Measurements from ENCODE around the gene RTN4IP1. TPM values are rescaled to one million over a fixed set of nuclear protein-coding genes. Genes with fewer than 3 reads are reported as not detected.

Gene RTN4IP1
- total RNA-seq, 1 donor from 2014 or later = 7.1 TPM

DNA sequence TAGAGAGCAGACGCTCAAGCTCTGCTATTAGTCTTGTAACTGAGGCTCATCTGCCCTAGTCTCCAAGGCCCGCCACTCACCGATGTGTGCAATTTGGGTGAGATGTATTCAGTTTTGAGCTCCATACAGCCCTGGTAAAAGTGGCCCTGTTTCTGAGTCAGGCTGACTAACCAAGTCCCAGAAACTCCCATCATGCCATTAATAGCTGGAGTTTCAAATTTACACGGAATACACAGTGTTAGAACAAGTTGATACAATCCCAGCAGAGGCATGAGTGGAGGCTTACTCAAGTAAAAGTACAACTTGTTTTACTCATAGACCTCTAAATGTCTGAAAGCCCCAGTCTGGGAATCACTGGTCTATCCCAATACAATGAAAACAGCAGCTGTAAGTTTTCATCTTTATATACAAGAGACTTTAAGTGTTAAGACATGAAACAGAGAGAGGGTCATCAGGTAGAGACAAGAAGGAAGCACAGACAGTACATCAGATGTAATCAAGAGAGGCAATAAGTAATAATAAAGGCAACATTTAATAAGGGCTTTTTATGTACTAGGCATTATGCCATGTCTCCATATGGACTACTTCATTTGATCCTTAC is 42.4 kb downstream of the RTN4IP1 start:
- H3K36me3 Mint-ChIP-seq (ENCODE audit: insufficient read depth) = peaks cover 9% of the 10 kb centered on the region
- H3K4me3 Mint-ChIP-seq (ENCODE audit: low read depth) = no peak overlapping the region
- no peaks in the 10 kb centered on the region for H3K9me3 Mint-ChIP-seq (ENCODE audit: low read depth)
- H3K4me1 Mint-ChIP-seq (ENCODE audit: low read depth) = no peaks in the 10 kb centered on the region
- TF ChIP-seq CTCF (IDR thresholded peaks at IDR 0.05; ENCODE audit: unreplicated experiment) = no peak
- H3K27me3 Mint-ChIP-seq = no peaks in the 10 kb centered on the region
- DNase-seq (ENCODE audit: low spot score, unreplicated experiment) = no peak
- H3K27ac Mint-ChIP-seq = no peak overlapping the region

DNA sequence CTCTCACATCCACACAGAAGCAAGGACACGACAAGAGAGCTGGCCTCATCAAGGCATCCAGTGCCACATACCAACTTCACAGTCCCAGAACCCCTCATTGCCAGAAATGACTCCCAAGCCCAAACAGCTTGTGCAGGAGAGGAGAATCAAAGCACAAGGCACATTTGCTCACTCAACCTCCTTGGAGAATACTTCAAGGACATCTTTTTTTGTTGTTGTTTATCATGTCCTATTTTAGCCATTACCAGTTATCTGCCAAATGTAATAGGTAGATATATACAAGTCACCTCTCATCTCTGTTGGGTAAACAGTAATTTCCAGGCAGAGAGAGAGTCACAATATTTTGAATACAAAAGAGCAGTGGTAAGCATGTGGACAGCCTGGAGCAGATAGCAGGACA is 47.8 kb downstream of the RTN4IP1 start:
- H3K36me3 Mint-ChIP-seq (ENCODE audit: insufficient read depth) = peaks cover 1% of the 10 kb centered on the region
- DNase-seq (ENCODE audit: low spot score, unreplicated experiment) = no peak
- no peak overlapping the region for H3K27ac Mint-ChIP-seq
- no peaks in the 10 kb centered on the region for H3K4me1 Mint-ChIP-seq (ENCODE audit: low read depth)
- no peaks in the 10 kb centered on the region for H3K9me3 Mint-ChIP-seq (ENCODE audit: low read depth)
- no peak for TF ChIP-seq CTCF (IDR thresholded peaks at IDR 0.05; ENCODE audit: unreplicated experiment)
- no peaks in the 10 kb centered on the region for H3K27me3 Mint-ChIP-seq
- H3K4me3 Mint-ChIP-seq (ENCODE audit: low read depth) = no peak overlapping the region

GRCh38 chr6:106579281-106579680 is 50.0 kb downstream of the RTN4IP1 start:
- no peaks in the 10 kb centered on the region for H3K36me3 Mint-ChIP-seq (ENCODE audit: insufficient read depth)
- H3K4me1 Mint-ChIP-seq (ENCODE audit: low read depth) = peaks cover 5% of the 10 kb centered on the region
- H3K9me3 Mint-ChIP-seq (ENCODE audit: low read depth) = no peaks in the 10 kb centered on the region

GRCh38 chr6:106574741-106575458 is 54.4 kb downstream of the RTN4IP1 start:
- H3K4me1 Mint-ChIP-seq (ENCODE audit: low read depth) = peaks cover 5% of the 10 kb centered on the region

More at GRCh38 chr6:106579281-106579680, 50.0 kb downstream of the RTN4IP1 start:
- no peak for TF ChIP-seq CTCF (IDR thresholded peaks at IDR 0.05; ENCODE audit: unreplicated experiment)
- no peak for DNase-seq (ENCODE audit: low spot score, unreplicated experiment)
- Mint-ChIP-seq H3K27me3 (no peaks in the 10 kb centered on the region), H3K4me3 (ENCODE audit: low read depth) (no peak overlapping the region), H3K27ac (no peak overlapping the region)

More at GRCh38 chr6:106574741-106575458, 54.4 kb downstream of the RTN4IP1 start:
- no peak for TF ChIP-seq CTCF (IDR thresholded peaks at IDR 0.05; ENCODE audit: unreplicated experiment)
- no peaks in the 10 kb centered on the region for H3K9me3 Mint-ChIP-seq (ENCODE audit: low read depth)
- H3K27ac Mint-ChIP-seq = peak overlapping the region; percentile 25
- H3K36me3 Mint-ChIP-seq (ENCODE audit: insufficient read depth) = no peaks in the 10 kb centered on the region
- H3K27me3 Mint-ChIP-seq = no peaks in the 10 kb centered on the region
- no peak overlapping the region for H3K4me3 Mint-ChIP-seq (ENCODE audit: low read depth)
- DNase-seq (ENCODE audit: low spot score, unreplicated experiment) = no peak
